GM12865 (cell line): ENCODE results near the gene NTN1.

Experiments
- DNase-seq: peaks from one replicate; pipeline ENCODE4 v3.0.0; 2010; ENCODE audit warnings: low read depth
- H3K4me3 ChIP-seq: 2 replicates; pipeline ENCODE4 v1.5.1; 2011; ENCODE audit warnings: mild to moderate bottlenecking, low read depth, low read length, control low read depth
- TF ChIP-seq, protein P1 (sequence below): IDR thresholded peaks from 2 replicates; pipeline ENCODE4 v1.5.1; 2011; ENCODE audit warnings: low read length, control low read depth, low read depth, inconsistent platforms; ENCODE audit not compliant: insufficient read depth; ENCODE audit errors: missing control alignments

NTN1 gene

DNA sequence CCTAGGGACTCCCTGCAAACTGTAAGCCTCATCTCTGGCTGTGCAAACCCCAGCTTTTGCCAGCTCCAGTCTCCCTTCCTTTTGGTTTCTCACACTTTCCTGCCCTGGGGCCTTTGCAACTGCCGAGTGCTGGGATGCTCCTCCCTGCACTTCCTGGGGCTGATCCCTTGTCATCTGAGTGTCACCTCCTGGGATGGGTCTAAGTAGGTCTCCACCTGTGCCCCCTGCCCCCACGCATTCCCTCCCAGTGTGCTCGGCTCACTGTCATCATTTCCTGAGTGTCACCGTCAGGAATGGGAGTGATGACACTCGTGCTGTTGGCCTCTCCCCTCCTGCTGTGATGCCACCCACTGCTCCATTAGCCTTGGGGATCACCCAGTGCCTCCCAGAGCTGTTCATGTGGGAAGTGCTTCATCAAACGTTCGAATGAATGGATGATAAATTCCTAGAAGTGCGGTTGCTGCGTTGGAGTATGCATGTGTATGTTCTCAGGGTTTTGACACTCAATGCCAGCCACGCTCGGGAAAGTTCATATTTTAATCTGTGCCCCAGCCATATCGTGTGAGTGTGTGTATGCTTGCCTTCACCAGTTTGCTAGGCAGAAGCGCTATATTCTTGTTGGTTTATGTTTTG is 189.9 kb downstream of the NTN1 start:
- DNase-seq = no peak
- H3K4me3 ChIP-seq = no peak overlapping the region
- TF ChIP-seq, protein P1, sequence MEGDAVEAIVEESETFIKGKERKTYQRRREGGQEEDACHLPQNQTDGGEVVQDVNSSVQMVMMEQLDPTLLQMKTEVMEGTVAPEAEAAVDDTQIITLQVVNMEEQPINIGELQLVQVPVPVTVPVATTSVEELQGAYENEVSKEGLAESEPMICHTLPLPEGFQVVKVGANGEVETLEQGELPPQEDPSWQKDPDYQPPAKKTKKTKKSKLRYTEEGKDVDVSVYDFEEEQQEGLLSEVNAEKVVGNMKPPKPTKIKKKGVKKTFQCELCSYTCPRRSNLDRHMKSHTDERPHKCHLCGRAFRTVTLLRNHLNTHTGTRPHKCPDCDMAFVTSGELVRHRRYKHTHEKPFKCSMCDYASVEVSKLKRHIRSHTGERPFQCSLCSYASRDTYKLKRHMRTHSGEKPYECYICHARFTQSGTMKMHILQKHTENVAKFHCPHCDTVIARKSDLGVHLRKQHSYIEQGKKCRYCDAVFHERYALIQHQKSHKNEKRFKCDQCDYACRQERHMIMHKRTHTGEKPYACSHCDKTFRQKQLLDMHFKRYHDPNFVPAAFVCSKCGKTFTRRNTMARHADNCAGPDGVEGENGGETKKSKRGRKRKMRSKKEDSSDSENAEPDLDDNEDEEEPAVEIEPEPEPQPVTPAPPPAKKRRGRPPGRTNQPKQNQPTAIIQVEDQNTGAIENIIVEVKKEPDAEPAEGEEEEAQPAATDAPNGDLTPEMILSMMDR = no peak

DNA sequence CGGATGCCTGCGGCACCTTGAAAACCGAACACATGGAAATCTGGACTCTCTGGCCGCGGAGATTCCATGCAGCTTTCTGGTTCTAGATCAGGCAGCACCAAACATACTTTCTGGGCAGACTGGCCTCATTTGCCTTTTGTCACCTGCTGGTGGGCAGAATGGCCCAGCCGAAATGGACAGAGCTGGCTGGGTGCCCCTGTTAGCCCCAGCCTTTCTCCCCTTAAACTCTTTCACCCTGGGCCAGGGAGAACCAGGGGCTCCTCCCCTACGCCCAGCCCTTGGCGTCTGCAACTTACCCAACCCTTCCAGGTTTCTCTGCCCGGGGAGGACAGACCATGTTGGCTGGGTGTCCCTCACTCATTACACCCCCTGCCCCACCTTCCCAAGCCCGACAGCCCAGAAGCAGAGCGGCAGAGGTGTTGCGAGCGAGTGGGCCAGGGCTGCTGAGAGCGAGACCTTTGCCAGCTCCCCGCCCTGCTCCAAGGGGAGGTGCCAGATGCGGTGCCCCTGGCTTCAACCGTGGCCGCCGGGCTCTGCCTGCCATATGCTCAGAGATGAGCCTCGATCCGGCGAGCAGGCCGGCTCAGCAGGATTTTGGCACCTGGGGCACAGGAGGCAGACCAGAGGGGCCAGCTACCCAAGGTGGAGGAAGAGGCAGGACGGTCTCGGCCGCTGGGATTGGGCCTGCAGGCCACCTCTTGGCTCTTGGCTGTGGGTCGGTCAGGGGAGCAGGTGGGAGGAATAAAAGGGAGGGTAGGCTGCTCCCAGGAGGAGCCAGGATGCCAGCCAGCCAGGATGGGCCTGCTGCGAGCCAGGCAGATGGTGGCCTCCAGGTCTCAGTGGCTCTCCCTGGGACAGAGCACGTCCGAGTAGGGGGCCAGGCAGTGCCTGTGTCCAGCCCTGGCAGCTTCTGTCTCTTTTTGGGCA is 191.3 kb downstream of the NTN1 start:
- no peak for DNase-seq
- TF ChIP-seq, protein P1 = no peak
- H3K4me3 ChIP-seq = no peak overlapping the region

DNA sequence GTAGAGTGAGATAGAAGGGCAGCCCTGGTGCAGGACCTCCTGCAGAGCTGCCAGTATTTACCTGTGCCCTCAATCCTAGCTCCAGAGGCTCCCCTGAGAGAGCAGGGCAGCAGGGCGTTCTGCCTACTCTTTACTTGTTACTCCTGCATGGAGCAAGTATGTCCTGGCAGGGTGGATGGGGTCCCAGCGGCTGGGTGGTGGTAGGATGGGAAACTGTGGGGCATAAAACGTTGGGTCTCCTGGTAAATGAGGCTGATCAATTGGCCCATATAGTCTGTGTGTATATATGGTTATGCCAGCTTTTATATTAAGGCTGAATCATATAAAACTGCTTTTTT is 192.0 kb downstream of the NTN1 start:
- no peak for DNase-seq
- no peak overlapping the region for H3K4me3 ChIP-seq
- TF ChIP-seq, protein P1 = no peak

DNA sequence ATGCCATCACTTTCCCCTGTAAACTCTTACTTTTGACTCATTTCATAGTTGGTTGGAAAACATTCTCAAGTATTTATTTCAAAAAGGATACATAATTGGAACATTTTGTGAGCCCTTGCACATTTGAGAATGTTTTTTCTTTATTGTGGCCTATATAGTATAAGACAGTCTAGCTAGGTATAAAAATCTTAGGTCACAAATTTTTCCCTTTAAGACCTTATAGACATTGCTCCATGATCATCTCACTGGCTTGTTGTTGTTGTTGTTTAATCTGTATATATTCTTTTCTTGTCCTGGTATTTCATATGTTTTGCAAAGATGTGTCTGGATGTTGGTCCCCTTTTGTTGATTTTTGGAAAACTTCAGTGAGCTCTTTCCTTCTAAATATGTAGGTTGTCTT is 194.2 kb downstream of the NTN1 start:
- TF ChIP-seq, protein P1 = no peak
- no peak for DNase-seq
- no peak overlapping the region for H3K4me3 ChIP-seq

DNA sequence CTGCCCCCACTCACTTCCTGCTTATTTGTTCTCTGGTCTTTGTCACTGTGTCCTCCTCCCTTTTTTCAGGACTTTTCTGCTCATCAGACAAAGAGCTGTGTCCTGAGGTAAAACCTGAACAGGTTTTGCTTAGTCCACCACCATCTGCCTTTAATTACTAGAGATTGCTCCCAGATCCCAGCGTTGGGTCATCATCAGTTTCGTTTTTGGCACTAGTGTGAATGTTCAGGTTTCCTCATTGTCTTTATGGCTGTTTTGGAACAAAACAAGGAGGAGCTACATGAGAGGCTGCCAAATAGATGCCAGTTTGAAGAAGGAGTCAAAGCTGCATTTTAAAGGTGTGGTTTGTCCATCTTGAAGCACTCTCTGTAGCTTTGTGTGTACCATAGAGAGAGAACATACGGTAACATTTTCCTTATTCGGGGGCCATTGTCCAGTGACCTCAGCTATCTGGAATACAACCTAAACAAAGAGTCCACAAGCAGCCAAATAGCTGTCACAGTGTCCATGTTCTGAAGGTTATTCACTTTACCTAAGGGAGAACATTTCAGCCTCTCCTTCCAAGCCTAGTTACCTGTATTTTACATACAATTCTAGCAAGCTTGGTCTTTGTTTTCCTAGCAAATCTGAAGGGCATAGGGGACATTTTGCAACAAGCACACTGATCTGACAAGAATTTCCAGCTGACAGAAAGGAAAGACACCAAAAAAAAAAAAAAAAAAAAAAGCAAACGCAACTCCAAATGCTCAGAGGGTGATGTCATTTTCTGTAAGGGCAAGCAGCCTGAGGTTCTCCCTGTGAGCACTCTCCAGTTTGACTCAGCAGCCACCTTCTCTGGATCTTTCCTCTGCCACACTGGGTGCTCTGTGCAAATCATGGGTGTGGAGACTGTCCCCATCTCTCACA is 196.1 kb downstream of the NTN1 start:
- no peak overlapping the region for H3K4me3 ChIP-seq
- no peak for DNase-seq
- TF ChIP-seq, protein P1 = no peak

DNA sequence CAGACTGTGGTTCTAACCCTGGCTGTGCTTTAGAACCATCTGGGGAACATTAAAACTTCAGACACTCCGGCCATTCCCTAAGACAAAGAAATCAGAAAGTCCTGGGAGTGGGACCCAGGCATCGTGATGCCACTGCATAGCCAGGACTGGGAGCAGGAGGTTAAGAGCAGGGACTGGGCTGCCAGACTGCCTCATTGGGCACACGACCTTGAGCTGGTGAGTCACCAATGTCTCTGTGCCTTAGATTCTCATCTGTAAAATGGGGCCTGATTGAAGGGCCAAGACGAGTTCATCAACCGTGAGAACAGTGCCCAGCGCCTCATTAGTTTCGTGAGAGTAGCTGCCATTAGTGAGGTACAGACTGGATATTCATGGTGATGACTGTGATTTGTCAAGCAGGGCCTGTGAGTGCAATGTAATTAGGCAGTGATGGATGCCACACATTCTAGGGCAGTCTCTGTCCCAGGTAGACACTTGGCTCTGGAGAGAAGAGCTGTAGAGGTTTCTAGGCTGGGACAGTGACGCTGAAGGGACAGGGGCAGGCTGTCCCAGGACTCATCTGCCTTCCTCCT is 196.8 kb downstream of the NTN1 start:
- H3K4me3 ChIP-seq = no peak overlapping the region
- TF ChIP-seq, protein P1 = no peak
- DNase-seq = no peak
